Keratinocyte (primary cell): ENCODE data around the gene SYT9. TPM values are rescaled to one million over a fixed set of nuclear protein-coding genes. Genes with fewer than 3 reads are reported as not detected.

Experiments used
- DNase-seq: peaks from one replicate; pipeline ENCODE4 v3.0.0-alpha.2; 2011; ENCODE audit warnings: low read depth, missing footprints, low spot score
- FAIRE-seq: peaks from 2 replicates; lab custom pipeline; 2011; peaks lifted over from hg19 to GRCh38; lab: Jason Lieb, UNC
- H2AFZ ChIP-seq: 2 replicates; pipeline ENCODE4 v1.6.0; 2012; ENCODE audit warnings: low read length, control low read depth, inconsistent platforms; ENCODE audit not compliant: control insufficient read depth
- H3K27ac ChIP-seq: 2 replicates; pipeline ENCODE4 v1.5.1; 2011; ENCODE audit warnings: low read length; ENCODE audit not compliant: control insufficient read depth, insufficient read depth
- H3K27me3 ChIP-seq: 3 replicates; pipeline ENCODE4 v1.6.0; 2011; ENCODE audit warnings: low read length; ENCODE audit not compliant: control insufficient read depth, insufficient read depth; ENCODE audit errors: extremely low read depth
- H3K36me3 ChIP-seq, 2 experiments: 2 replicates in 1 of 2; 3 replicates in 1 of 2; pipeline ENCODE4 v1.5.1; 2011; ENCODE audit warnings: low read length in 2 of 2, mild to moderate bottlenecking in 1 of 2; ENCODE audit not compliant: control insufficient read depth in 2 of 2, insufficient read depth in 2 of 2; ENCODE audit errors: extremely low read depth in 1 of 2
- H3K4me1 ChIP-seq: 3 replicates; pipeline ENCODE4 v1.5.1; 2011; ENCODE audit warnings: low read length; ENCODE audit not compliant: control insufficient read depth, insufficient read depth; ENCODE audit errors: extremely low read depth
- H3K4me2 ChIP-seq: 3 replicates; pipeline ENCODE4 v1.6.0; 2011; ENCODE audit warnings: low read depth, low read length; ENCODE audit not compliant: control insufficient read depth, insufficient read depth; ENCODE audit errors: extremely low read depth
- H3K4me3 ChIP-seq, 3 experiments: fragments of 200-600 bp in 1 of 3; sonication (generic) in 1 of 3; 2 replicates in 2 of 3; 3 replicates in 1 of 3; pipeline ENCODE4 v1.5.1; 2011 to 2016; ENCODE audit warnings: low read length in 3 of 3, mild to moderate bottlenecking in 3 of 3, control low read depth in 2 of 3, inconsistent platforms in 1 of 3, low read depth in 1 of 3, mixed read lengths in 1 of 3, mixed run types in 1 of 3, moderate library complexity in 1 of 3; ENCODE audit not compliant: control insufficient read depth in 2 of 3, insufficient read depth in 2 of 3; ENCODE audit errors: extremely low read depth in 1 of 3
- H3K79me2 ChIP-seq: 2 replicates; pipeline ENCODE4 v1.6.0; 2012; ENCODE audit warnings: low read length; ENCODE audit not compliant: control insufficient read depth, insufficient read depth
- H3K9ac ChIP-seq: 3 replicates; pipeline ENCODE4 v1.6.0; 2011; ENCODE audit warnings: low read length; ENCODE audit not compliant: control insufficient read depth, insufficient read depth; ENCODE audit errors: extremely low read depth
- H3K9me1 ChIP-seq: 3 replicates; pipeline ENCODE4 v1.6.0; 2011; ENCODE audit warnings: low read length; ENCODE audit not compliant: control insufficient read depth, insufficient read depth; ENCODE audit errors: extremely low read depth
- H3K9me3 ChIP-seq: 2 replicates; pipeline ENCODE4 v1.5.1; 2012; ENCODE audit warnings: low read depth, low read length; ENCODE audit not compliant: control insufficient read depth
- H4K20me1 ChIP-seq: 3 replicates; pipeline ENCODE4 v1.6.0; 2011; ENCODE audit warnings: low read length; ENCODE audit not compliant: control insufficient read depth, insufficient read depth; ENCODE audit errors: extremely low read depth
- CTCF ChIP-seq, 3 experiments: IDR thresholded peaks in 1 of 3; conservative IDR thresholded peaks in 1 of 3; optimal IDR thresholded peaks in 1 of 3; 2 replicates in 2 of 3; 3 replicates in 1 of 3; pipeline versions ENCODE3 to v1.5.1; 2011; ENCODE audit warnings: low read length in 3 of 3, mild to moderate bottlenecking in 3 of 3, moderate library complexity in 2 of 3, control low read depth in 1 of 3, inconsistent platforms in 1 of 3; ENCODE audit not compliant: insufficient read depth in 2 of 3; ENCODE audit errors: extremely low read depth in 1 of 3
- EZH2 ChIP-seq: IDR thresholded peaks from one replicate; pipeline ENCODE4 v1.6.1; 2012; ENCODE audit warnings: inconsistent platforms, mild to moderate bottlenecking, low read length, moderate library complexity
- dilution Hi-C: fragments of 300-500 bp; cut with MboI; formaldehyde crosslinking; loops from one replicate; pipeline ENCODE4 v1.7.0; 2020; ENCODE audit warnings: low sequenced_read_pairs; ENCODE audit not compliant: extremely low pct_ligation_motif_present
- polyA plus RNA-seq, 5 experiments: library from polyadenylated mRNA; depleted of rRNA in 3 of 5; stranded (reverse) in 3 of 5; stranded (forward) in 1 of 5; unstranded in 1 of 5; fragments of >200 nt; gene quantifications; 1 replicate in 1 of 5; 2 replicates in 3 of 5; 3 replicates in 1 of 5; pipeline versions ENCODE4 v1.2.1 to v1.2.3, GENCODE V29; 2011 to 2012; ENCODE audit warnings: missing spikeins in 2 of 5, low read depth in 1 of 5, low replicate concordance in 1 of 5

The SYT9 gene
- polyA plus RNA-seq, 1 donor (not counting 4 experiments of a cell fraction or from before 2014, with no cell fraction given): not detected

DNA sequence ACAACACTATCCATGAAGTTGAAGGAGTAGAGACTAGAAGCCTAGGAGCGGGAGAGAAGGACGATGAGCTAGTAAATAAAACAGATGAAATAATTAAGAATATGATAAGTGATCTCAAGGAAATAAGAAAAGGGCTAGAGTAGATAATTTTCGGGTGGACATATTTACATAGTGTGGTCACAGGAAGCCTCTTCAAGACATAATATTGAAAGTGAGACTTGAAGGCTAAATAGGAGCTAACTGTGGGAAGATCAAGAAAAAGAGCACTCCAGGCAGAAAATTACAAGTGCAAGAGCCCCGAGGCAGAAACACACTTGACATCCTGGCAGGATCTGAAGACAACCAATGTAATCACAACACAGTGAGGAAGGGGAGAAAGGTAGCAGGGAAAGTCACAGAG, 250.2 kb downstream of the SYT9 start:
- TF ChIP-seq EZH2: no peak
- no peak for TF ChIP-seq CTCF (optimal IDR thresholded peaks at IDR 0.05 in 1 of 3, IDR thresholded peaks at IDR 0.05 in 1 of 3, conservative IDR thresholded peaks at IDR 0.05 in 1 of 3; ENCODE audit: extremely low read depth in 1 of 3, insufficient read depth in 2 of 3, low read length in 3 of 3)
- dilution Hi-C loops: no loop called here

GRCh38 chr11:7506243-7506642, 254.5 kb downstream of the SYT9 start:
- no peaks in the 10 kb centered on the region for H4K20me1 ChIP-seq
- no peak overlapping the region for H3K4me2 ChIP-seq
- H3K9ac ChIP-seq: no peak overlapping the region
- H3K27me3 ChIP-seq: no peaks in the 10 kb centered on the region
- no peaks in the 10 kb centered on the region for H3K9me3 ChIP-seq
- H2AFZ ChIP-seq: no peak overlapping the region
- no peak overlapping the region for H3K4me3 ChIP-seq
- no peaks in the 10 kb centered on the region for H3K4me1 ChIP-seq
- DNase-seq: no peak
- H3K27ac ChIP-seq: no peak overlapping the region
- peaks cover 0 to 1% of the 10 kb centered on the region in 2 experiments for H3K36me3 ChIP-seq
- FAIRE-seq: no peak
- dilution Hi-C loops: no loop called here
- no peak for TF ChIP-seq EZH2
- TF ChIP-seq CTCF (optimal IDR thresholded peaks at IDR 0.05 in 1 of 3, IDR thresholded peaks at IDR 0.05 in 1 of 3, conservative IDR thresholded peaks at IDR 0.05 in 1 of 3; ENCODE audit: extremely low read depth in 1 of 3, insufficient read depth in 2 of 3, low read length in 3 of 3): no peak
- H3K9me1 ChIP-seq: no peaks in the 10 kb centered on the region
- H3K79me2 ChIP-seq: no peaks in the 10 kb centered on the region

More for the DNA sequence above, 250.2 kb downstream of the SYT9 start:
- DNase-seq: no peak
- H3K9me1 ChIP-seq: no peaks in the 10 kb centered on the region
- H3K4me2 ChIP-seq: no peak overlapping the region
- peaks cover 0 to 1% of the 10 kb centered on the region in 2 experiments for H3K36me3 ChIP-seq
- H2AFZ ChIP-seq: no peak overlapping the region
- H3K27ac ChIP-seq: no peak overlapping the region
- H3K9ac ChIP-seq: no peak overlapping the region
- FAIRE-seq: no peak
- no peaks in the 10 kb centered on the region for H4K20me1 ChIP-seq
- no peaks in the 10 kb centered on the region for H3K9me3 ChIP-seq
- H3K27me3 ChIP-seq: no peaks in the 10 kb centered on the region
- no peaks in the 10 kb centered on the region for H3K4me1 ChIP-seq
- no peaks in the 10 kb centered on the region for H3K79me2 ChIP-seq
- H3K4me3 ChIP-seq: no peak overlapping the region
